Activated T-helper 1 cell treated with anti-CD3 and anti-CD28 coated beads, Interleukin-2, amount 50 U/mL, for 16 hours (primary cell): Measurements from ENCODE around the gene WNT11.

Experiments
- DNase-seq, 2 donors: peaks; one replicate each; pipeline ENCODE4 v3.0.0-alpha.2; 2020; ENCODE audit warnings: low read depth in 1 of 2, low spot score in 1 of 2

The WNT11 gene

DNA sequence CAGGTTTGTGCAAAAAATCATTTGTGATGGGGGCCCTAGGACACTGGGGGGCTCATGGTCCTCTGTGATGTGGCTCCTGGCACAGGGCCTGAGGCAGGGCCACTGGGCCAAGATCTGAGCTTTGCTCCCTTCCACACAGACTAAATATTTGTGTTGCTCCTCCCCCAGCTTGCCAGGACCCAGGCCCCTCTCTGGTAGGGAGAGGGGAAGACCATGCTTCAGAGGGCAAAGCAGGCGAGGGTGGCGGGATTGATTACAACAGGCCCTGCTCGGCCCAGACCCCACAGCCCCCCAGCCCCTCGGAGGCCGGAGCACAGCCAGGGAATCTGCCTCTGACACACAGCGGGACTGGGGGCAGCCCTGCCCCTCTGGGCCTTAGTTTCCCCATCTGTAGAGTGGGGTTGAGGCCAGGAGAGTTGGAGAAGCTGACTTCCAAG, 29.0 kb downstream of the WNT11 start:
- no peak for DNase-seq

DNA sequence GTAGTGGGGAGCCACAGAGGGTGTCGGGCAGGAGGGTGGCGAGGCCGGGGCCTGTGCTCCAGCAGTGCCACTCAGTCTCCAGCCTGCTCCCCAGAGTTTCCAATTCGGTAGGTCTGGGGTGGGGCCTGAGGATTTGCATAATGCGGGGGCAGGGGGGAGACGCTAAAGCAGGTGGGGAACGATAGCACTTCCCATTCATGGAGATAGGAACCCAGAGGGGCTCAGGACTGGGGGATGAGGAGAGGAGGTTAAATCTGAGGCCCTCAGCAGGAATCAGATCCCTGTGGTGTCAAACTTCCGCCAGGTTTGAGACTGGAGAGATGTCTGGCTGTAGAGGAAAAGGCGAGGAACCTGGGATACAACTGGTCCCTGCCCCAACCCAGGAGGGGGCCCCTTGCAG, 29.8 kb downstream of the WNT11 start:
- no peak for DNase-seq

DNA sequence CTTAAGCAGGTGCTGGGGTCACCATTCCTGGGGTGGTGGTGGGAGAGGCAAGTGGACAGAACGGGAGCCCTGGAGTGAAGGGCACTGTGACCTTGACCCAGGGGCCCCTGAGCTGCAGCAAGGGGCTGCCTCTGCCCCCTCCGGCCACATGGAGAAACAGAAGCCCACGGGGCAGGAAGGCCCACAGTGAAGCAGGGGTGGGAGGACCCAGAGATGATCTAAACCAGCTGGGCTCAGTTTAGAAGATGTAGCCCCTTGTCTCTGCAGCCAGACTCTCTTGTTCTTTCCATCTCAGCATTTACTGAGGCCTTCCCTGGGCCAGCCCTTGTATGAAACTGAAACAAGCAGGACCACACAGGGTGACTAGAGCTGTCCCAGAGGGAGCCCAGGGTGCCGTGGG, 30.5 kb downstream of the WNT11 start:
- DNase-seq: no peak

DNA sequence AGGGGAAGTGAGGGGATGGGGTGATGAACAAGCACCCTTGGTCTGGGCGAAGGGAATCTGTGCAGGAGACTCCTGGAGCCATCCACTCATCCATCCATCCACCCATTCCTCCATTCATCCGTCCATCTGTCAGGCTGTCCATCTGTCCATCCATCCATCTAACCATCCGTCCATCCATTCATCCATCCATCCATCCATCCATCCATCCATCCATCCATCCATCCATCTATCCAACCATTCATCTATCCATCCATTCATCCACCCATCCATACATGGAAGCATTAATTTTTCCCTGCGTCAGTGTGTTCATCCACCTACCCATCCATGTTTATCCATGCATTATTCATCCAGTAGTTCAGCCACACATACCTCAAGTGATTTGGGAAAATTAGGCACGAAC, 32.0 kb downstream of the WNT11 start:
- DNase-seq: no peak

DNA sequence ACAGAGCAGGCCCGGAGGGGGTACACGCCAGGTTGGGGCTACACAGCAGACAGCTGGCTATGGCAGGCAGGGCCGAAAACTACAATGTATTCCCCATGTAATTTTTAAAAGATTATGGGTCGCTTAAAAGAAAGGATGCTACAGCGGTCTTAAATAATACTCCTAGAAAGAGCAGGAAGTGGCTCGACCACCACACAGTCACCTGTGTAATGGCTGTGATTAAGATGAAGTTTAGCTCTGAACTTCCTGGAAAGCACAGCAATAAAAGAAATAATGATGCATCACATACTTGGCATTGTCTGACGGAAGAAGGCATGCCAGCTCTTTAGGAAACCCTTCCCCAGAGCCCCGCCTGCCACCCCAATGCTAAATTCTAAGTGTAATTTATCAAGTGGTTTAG, 32.6 kb downstream of the WNT11 start:
- DNase-seq: no peak

DNA sequence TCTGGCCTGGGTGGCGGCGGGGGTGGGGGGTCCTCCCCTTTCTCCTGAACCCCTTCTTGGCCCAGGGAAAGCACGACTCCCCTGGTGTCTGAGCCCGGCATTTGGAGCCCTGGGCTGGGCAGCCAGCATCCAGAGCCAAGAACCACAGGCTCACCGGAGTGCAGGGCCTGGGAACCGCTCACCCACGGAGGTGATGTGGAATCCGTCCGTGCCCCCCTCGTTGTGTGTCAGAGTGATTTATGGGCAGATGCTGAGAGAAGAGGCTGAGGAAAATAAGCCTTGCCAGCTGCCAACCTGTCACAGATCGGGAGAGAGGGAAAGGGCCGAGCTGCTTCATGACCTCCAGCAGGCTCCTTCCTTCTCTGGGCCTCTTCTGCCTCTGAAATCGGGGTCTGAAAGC, 33.7 kb downstream of the WNT11 start:
- no peak for DNase-seq

DNA sequence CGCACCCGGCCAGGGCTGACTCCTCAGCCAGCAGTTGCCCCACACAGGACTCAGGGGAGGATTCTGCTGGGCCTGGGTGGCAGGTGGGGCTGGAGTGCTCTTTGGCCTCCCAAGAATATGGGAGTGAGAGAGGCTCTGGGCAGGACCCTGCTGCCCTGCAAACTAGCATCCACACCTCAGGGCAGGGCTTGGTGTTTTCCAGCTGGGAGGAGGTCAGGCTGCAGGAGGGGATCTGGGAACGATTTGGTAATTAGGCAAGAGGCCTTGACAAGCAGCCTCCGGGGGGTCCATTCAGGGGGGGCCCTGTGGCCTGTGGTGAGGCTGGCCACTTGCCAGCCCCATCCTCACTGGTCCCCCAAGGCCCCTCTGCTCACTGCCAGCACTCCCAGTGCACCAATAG, 35.8 kb downstream of the WNT11 start:
- no peak for DNase-seq

DNA sequence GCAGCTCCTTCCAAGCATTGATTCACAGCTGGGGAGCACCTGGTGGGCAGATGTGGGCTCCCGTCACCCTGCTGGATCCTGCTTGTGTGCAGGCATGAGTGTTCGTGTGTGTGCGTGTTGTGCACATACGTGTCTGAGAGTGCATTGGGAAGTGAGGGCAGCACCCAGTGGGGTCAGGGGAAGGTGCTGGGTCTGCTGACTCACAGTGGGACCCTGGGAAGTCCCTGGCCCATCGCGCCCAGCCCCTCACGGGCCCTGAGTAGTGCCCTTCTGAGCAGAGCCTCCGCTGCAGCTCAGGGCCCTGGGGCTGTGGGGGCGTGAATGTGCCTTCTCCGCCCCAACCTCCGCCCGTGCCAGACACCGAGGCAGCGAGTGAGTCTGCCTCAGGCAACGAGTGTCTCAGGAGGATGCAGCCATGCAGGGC, 36.8 kb downstream of the WNT11 start:
- no peak for DNase-seq

DNA sequence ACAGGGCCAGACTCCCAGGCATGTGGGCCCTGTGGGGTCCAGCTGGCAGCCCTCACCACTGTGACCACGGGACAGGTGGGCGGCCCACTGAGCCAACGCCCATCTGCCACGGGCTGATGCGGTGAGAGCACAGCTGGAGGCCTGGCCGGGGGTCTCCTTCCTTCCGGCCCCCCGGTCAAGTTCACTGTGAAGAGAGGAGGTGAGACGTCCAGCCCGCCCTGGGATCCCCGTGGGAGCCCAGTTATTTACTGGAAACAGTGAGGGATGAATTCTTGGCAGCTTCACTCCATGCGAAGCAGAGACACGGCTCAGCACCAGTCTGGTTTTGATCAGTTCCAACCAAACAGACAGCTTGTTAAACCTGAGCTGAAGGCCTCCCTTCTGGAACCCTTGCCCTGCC, 38.7 kb downstream of the WNT11 start:
- no peak for DNase-seq

DNA sequence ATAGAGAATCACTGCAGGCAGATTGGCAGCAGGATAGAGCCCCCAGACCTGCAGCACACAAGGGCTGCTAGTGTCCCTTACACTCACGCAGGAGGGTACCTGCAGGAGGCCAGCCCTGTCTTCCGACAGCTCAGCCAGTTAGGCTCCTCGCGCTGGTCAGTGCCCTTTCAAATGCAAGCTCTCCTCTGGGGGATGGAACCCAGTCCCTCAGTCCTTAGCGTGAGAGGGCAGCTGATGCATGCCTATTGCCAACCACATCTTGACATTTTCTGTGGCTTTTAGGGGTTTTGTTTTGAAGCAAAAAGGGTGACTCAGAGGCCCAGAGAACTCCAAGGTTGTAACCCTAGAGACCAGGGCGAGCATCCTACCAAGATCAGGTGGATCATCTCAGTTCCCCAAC, 40.0 kb downstream of the WNT11 start:
- no peak for DNase-seq

DNA sequence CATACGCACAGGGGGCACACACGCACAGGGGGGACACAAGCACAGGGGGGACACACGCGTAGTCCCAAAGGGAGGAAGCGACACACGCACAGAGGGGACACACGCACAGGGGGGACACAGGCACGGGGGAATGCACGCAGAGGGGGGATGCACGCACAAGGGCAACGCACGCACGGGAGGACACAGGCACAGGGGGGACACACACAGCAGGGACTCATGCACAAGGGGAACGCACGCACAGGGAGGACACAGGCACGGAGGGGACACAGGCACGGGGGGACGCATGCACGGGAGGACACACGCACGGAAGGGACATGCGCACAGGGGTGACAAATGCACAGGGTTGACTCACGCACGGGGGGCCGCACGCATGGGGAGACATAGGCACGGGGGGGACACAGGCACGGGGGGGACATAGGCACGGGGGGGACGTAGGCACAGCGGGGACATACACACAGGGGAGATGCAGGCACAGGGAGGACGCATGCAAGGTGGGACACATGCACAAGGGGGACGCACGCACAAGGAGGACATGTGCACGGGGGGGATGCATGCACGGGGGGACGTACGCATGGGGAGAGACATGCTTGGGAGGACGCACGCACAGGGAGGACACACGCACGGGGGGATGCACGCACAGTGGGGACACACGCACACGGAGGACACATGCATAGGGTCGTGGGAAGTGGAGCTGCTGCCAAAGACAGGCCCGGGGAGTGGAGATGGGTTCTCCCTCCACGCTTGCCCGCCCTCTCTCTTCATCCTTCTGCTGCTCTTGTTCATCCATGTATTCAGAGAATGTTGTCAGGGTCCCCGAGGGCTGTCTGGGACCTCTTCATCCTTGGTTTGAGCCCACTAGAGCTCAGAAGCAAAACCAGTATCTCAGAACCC, 41.2 kb downstream of the WNT11 start:
- DNase-seq: no peak

DNA sequence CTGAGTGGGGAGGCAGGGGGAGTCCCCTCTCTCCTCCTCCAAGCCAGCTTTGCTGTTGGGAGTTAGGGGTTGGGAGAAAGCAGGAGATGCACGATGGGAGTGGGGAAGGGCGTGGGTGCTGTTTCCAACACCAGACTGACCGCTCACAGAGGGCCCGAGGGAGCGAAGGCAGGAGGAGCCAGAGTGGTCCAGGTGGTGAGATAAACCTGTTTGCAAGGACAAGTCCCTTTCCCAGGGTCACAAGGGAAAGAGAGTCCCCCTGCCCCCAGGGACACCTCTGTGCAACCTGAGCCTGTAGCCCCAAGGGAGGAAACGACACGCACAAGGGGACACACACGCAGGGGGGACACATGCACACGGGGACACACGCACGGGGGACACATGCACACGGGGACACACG, 42.2 kb downstream of the WNT11 start:
- no peak for DNase-seq

DNA sequence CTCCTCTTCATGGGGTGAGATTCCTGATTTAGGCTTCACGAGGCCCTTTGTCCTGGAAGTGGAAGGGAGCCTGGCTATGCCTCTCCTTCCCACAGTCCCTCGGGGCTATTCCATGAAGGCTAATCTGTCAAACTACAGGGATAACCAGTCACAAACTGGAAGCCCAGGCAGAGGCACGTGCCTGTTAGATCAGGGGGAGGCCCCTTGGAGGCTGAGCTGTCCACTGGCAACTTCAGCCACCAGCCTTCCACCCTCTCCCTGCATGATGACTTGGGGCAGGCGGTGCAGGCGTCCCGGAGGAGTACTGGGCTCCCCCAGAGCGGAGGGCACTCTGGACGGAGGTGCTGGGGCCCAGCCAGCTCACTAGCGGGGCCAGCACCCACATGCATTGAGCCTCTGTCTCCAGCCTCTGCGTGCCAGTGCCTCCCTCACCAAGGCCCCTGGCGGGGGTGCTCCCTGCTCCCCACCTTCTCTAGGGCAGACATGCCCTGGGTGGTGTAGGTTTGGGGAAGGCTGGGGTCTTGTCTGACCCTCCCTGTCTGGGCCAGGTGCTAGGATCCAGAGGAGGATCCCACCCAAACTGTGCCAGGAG, 42.9 kb downstream of the WNT11 start:
- no peak for DNase-seq

DNA sequence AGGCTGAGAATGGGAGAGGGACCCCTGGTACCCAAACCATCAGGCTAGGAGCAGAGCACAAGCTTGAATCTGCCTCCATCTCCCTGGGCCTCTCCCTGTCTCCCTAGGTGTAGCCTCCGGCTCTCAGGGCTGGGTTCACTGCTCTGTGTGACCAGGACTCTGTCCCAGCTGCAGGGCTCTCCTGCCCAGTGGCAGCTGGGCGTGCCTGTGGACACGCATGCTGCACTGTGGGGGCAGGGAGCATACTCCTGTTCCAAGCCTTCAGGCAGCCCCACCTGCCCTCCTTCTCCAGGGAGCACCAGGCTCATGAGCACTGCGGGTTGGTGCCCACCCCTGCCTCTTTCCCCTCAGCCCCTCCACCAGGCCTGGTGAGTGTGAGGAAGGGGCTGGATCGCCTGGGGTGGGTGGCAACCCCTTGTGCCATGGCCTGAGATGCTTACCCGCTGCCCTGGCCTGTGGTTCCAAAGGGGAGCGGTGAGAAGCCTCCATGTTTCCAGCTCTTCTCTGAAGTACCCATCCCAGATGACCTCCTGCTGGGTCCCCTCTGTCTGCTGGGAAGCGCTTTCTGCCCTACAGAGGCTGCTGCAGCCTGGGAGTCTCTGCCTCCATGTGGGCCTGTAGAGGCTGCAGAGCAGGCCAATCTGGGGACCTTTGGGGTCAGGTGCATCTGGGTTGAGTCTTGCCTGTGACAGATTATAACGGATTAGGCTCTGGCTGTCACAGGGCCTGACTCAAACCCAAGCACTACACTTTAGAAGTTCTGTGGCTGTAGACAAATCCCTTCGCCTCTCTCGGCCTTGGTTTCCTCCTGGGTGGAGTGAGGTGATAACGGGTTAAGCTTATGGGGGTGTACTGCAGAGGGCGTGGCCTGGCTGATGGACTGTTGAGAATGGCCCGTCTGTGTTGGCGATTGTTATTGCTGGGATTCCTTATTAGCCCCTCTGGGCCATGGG, 43.7 kb downstream of the WNT11 start:
- DNase-seq: no peak

DNA sequence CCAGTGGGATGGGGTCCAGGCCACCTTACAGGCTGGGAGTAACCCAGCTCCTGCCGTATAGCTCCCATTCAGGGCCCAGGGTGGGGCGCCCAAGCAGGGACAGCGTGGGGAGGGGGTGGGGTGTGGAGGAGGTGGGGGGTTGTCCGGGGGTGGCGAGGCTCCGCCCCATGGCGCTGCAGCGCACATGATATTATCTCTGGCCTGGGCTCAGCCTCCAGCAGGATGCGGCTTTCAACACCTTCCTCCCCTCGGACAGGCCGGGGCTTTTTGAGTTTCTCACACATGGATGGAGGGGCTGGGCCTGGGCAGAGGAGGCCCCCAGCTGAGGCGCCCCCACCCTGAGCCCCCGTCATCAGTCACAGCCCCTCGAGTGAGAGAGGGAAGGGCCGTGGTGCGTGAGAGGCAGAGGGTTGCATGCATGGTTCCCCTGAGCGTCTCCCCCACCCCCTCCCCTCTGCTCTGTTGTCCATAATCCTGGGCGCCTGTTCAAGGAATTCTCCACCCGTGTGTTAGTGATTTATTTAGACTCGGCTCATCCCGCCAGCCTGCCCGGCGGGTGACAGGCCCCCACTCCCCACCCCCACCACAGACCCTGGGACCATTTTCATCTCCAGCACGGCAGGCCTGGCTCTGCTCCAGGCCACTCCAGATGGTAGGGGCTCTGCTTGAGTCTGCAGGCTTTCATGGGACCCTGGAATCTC, 44.9 kb downstream of the WNT11 start:
- no peak for DNase-seq

DNA sequence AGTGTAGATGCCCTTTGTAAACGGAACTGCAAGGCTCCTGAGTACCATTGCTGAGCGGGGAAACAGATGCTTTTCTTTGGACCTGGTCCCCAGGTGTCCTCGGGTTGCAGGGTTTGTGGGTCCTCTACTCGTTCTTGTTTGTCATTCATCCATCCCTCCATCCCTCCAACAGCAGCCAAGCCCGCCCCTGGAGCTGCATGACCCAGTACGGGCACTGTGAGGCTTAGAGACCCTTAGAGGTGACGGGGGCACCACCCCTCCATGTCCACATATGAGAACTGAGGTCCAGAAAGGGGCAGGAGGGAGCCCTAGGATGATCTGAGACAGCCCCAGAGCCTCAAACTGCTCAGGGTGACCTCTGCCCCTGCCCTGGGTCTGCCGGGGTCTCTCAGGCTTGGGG, 45.4 kb downstream of the WNT11 start:
- no peak for DNase-seq

DNA sequence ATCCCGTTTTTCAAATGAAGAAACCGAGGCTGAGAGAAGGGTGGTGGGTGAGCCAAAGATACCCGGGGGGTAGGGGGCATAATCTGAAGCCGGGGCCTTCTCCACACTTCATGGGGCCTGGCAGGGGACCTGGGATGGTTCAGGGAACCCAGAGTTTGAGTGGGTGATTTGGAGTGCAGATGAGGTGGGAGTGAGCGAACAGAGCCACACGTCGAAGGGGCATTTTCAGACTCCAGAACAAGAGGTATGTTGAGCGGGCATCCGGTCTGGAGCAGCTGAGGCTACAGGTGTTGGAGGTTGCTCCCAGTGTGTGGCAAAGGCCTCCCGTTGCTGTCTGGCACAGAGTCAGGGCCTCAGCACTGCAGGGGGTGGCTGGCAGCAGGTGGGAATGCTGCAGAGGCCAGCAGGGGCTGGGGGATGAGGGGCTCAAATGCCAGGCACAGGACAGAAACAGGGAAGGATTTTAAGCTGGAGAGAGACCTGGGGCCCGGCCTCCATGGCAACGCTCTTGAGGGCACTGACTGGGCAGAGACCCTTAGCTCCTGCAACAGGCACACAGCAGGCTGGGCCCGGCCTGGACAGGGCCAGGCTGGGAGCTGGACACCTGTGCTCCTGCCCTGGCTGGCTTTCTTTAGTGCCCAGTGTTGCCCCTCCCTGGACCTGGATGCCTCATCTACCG, 46.2 kb downstream of the WNT11 start:
- DNase-seq: no peak

DNA sequence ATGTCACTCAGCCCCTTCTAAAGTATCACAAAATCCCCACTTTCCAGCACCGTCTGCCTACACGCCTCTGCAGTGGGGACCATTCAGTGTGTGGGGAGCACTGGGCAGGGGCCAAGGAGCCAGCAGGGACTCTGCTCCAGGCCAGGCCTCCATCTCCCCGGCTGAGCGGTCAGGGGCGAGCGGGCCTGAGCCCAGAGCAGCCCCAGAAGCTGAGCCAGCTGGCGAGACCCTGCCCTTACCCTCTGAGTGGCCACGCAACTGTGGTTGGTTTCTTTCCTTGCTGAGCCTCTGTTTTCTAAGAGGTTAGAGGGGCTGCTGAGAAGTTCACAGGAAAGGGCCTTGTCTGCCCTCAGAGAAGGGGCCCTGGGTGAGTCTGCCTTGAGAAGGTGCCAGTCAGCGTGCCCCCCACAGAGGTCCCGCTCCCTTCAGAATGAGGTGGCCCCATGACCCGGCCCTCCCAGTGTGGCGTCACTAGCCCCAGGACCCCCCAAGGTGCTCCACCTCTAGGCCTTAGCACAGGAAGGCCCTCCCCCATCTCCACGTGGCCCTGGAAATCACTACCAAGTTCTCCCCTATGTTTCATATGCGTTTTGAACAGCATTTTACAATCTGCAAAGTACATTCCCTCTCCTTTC, 46.9 kb downstream of the WNT11 start:
- DNase-seq: no peak

DNA sequence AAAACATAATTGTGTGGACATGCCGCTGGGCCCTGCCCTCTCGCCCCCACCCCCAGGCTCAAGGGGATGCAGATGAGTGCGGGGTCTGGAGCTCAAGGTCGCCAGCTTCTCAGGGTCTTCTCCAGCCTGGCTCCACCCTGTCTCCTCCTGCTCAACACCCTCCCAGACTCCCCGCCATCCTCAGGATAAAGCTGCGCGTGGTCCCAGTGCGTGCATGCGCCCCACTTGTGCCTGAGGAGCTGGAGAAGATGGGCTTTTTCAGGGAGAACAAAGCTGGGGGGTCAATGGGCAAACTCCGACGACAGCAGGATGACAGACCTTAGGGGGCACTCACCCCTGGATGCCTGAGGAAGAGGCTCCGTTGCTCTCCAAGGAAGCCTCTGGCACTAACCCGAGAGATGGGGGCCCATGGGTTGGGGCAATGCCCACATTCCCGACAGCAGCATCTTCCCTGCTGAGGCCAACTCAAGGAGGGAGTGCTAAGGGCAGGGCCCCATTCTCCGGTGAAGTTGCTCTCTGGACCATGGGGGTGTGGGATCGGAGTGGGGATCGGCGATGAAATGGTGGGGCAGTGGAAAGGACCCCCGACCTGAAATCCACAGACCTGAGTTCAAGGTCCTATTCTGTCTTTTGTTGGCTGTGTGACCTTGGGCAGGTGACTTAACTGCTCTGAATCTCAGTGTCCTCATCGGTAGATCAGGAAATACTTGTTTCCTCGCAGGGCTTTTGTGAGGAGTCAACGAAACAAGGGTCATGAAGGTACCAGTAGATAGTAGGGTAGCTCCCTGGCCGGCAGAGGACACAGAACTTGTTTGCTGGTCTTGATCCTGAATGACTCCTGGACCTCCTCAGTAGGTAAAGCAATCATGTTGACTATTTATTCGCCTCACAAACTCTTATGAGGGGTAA, 47.7 kb downstream of the WNT11 start:
- DNase-seq: no peak
